ENCODE results near the gene SNX8.
"Not testable (repeated sequence)": the region's sequence is repeated elsewhere in the genome, so short reads cannot be mapped to it uniquely, and the experiment has no call there.

Gene SNX8

GRCh38 chr7:2314209-2314955 is at the start of gene SNX8:
SNX8 (minus strand) TSS chr7:2314441; CDS start chr7:2314421, 20 bp downstream.
- peak; percentile 93 for DNase-seq (ENCODE audit: low spot score)

DNA sequence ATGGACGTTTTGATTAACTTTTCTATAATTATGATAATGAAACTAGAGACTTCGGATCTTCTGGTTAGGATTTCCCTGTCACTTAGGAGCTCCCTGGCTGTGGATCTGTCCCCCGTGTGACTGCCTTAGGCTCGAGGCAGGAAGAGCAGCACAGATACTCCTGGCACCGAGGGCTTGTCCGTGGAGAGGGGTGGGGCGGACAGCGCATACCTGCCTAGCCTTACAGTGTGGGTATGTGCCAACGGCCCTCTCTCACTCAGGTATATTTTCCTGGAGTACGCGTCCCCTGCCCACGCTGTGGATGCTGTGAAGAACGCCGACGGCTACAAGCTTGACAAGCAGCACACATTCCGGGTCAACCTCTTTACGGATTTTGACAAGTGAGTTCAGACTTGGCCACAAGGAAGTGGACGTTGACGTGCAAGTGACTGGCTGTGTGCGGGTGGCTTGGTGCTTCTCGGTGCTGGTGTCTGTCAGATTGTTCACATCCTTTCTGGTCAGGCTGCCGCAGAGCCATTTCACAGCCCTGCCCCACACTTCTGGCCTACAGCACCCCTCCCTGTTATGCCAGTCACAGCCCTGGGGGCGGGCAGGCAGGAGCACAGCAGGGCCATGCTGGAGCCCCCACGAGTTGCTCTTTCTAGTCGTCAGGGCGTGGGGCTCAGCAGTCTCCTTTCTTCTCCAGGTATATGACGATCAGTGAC is 48.3 kb upstream of the SNX8 start:
- DNase-seq (ENCODE audit: low spot score) = no peak

- DNase-seq (ENCODE audit: low spot score) = no peak
These were observed 46.6 kb upstream of the SNX8 start for GRCh38 chr7:2360796-2361195.

DNA sequence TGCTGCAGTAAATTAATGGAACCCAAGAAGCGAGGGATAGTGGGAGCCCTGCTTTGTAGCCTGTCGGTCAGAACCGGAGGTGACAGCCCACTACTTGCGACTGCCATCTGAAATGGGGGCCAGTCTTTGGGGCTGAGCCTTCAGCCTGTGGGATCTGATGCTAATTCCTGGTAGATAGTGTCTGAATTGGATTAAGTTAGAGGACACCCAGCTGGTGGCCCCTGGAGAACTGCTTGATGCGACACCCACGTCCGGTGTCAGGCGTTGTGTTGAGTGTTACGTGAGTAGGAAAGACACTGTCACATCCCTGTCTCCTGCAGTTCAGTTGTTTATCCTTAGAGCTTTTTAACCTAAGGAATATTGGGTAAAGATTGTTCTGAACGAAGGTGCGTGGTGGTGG is 45.4 kb upstream of the SNX8 start:
- DNase-seq (ENCODE audit: low spot score) = no peak

DNA sequence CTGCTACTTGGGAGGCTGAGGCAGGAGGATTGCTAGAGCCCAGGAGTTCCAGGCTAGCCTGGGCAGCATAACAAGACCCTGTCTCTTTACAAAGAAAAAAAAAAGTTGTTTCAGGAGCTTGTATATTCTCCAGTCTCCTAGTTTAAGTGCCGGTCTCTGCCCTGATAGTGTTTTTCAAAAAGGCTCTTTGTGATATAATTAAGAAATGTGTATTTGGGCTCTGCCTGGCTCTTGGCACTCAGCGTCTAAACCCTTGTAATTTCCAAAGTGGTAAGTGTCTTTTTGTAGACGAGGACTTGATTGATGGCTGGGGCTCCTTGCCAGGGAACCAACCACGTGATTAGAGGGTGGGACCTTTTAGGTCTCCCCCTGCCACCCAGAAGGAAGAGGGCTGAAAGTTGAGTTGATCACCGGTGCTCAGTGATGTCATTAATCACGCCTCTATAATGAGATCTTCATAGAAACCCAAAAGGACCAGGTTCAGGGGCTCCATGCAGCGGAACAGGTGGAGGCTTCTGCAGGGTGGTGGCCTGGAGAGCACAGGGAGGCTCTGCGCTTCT is 44.8 kb upstream of the SNX8 start:
- DNase-seq (ENCODE audit: low spot score) = no peak

GRCh38 chr7:2357571-2357970 is 43.3 kb upstream of the SNX8 start:
- DNase-seq (ENCODE audit: low spot score) = no peak

DNA sequence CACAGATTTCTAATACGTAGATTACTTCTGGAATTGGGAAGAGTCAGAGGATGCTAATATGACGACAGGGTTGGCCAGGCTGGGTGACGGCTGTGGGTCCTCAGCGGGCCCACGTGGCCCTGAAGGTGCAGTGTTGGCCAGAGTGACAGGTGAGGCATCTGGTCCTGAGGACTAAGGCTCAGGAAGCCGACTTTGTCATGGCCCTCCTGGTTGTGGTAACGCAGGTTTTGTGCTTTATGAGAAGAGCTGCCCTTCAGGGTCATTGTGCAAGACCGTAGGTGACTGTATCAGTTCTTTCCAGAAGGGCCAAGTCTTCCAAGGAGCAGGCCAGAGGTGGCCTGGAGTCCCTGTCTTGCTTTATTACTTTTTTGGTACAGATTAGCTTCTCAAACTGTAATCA is 42.9 kb upstream of the SNX8 start:
- DNase-seq (ENCODE audit: low spot score) = no peak

GRCh38 chr7:2355705-2356008 is 41.4 kb upstream of the SNX8 start:
- peak; percentile 24 for DNase-seq (ENCODE audit: low spot score)

- peak; percentile 22 for DNase-seq (ENCODE audit: low spot score)
These were observed 40.9 kb upstream of the SNX8 start for GRCh38 chr7:2354939-2355704.

GRCh38 chr7:2354186-2354938 is 40.1 kb upstream of the SNX8 start, which contains the start of gene EIF3B:
EIF3B (plus strand) TSS chr7:2354827; CDS start chr7:2354922, 95 bp downstream.
- DNase-seq (ENCODE audit: low spot score) = peak; percentile 93

DNA sequence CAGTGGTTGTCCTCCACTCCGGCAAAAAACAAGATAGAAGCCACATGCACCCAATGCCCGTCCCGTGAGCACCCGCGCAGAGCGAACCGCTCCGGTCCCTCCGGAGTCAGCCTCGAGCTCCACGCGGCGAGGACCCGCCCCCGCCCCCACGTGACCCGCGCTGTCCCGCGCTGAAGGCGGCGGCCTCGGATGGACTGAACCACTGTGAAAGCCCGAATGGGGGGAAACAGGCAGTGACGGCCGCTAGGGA is 39.6 kb upstream of the SNX8 start:
- peak; percentile 89 for DNase-seq (ENCODE audit: low spot score)

GRCh38 chr7:2353113-2353935 is 39.1 kb upstream of the SNX8 start:
- DNase-seq (ENCODE audit: low spot score) = no peak

- DNase-seq (ENCODE audit: low spot score) = no peak
These were observed 36.6 kb upstream of the SNX8 start for GRCh38 chr7:2350861-2351260.

GRCh38 chr7:2350055-2350454 is 35.8 kb upstream of the SNX8 start:
- DNase-seq (ENCODE audit: low spot score) = no peak

DNA sequence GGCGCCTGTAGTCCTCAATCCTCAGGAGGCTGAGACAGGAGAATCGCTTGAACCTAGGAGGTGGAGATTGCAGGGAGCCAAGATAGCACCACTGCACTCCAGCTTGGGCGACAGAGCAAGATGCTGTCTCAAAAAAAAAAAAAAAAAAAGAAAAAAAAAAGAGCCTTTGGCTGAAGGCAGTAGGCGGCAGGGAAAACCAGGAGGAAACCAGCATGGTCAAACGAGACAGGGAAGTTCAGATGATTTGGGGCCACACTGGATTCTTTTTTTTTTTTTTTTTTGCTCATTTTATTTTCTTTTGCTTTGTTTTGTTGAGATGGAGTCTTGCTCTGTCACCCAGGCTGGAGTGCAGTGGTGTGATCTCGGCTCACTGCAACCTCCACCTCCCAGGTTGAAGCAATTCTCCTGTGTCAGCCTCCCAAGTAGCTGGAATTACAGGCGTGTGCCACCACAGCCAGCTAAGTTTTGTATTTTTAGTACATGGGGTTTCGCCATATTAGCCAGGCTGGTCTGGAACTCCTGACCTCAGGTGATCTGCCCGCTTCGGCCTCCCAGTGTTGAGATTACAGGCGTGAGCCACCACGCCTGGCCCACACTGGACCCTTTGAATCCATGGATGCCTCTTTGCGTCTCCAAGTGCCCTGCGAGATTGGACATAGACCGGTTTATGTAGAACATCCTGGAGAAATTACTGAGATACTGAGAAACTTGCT is 33.3 kb upstream of the SNX8 start:
- not testable (repeated sequence) for DNase-seq (ENCODE audit: low spot score)

DNA sequence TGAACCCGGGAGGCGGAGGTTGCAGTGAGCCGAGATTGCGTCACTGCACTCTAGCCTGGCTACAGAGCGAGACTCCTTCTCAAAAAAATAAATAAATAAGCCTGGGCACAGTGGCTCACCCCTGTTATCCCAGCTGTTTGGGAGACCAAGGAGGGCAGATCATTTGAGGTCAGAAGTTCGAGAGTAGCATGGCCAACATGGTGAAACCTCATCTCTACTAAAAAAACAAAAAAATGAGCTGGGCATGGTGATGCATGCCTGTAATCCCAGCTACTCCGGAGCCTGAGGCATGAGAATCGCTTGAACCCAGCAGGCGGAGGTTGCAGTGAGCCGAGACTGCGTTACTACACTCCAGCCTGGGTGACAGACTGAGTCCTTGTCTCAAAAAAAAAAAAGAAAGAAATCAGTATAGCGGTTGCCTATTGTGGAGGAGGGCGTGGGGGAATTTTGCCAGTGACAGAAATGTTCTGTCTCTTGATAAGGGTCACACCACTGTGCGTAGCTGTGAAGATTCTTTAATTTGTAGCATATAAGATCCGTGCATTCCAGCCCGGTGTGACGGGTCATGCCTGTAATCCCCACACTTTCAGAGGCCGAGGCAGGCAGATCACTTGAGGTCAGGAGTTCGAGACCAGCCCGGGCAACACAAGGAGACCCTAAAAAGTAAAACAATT is 22.5 kb upstream of the SNX8 start:
- DNase-seq (ENCODE audit: low spot score) = no peak

GRCh38 chr7:2332606-2333231 is 18.5 kb upstream of the SNX8 start:
- DNase-seq (ENCODE audit: low spot score) = not testable (repeated sequence)

GRCh38 chr7:2331707-2332106 is 17.5 kb upstream of the SNX8 start:
- no peak for DNase-seq (ENCODE audit: low spot score)

GRCh38 chr7:2330493-2330892 is 16.3 kb upstream of the SNX8 start:
- DNase-seq (ENCODE audit: low spot score) = no peak

DNA sequence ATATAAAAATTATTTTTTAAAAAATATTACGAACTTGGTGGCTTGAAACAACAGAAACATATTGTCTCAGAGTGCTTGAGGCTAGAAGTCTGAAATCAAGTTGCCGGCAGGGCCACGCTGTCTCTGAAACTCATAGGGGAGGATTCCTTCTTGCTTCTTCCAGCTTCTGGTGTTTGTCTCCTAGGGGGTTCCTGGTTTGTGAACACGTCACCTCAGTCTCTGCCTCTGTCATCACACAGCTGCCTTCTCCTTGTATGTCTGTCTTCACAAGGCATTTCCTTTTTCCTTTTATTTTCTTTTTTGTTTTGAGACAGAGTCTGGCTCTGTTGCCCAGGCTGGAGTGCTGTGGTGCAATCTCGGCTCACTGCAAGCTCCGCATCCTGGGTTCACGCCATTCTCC is 12.7 kb upstream of the SNX8 start:
- no peak for DNase-seq (ENCODE audit: low spot score)
